ENCODE measurements around the gene NLRP5. TPM values are rescaled to one million over a fixed set of nuclear protein-coding genes. Genes with fewer than 3 reads are reported as not detected.

Gene NLRP5
- total and polyA plus RNA-seq, 2 of the 4 experiments (the other 2 are of a cell fraction): not detected

DNA sequence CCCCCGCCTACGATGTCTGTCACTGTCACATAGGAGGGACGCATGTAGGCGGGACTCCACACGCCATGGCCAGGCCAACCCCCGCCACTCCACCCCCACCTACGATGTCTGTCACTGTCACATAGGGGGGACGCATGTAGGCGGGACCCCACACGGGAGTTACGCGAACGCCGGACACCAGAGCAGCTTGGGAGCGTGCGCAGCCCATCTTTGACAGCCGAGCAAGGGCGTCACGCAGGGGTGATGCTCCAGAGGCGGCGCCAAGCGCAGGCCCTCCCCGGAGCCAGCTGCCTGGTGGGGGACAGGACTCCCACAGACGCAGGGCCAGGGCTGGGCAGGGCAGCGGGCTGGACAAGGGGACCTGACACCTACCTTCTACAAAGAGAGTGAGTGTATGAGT, 114.5 kb downstream of the NLRP5 start:
- H3K4ac ChIP-seq (ENCODE audit: low read depth, low read length): no peak overlapping the region
- no peak overlapping the region for H3K4me2 ChIP-seq (ENCODE audit: low read depth, low read length)
- H3K36me3 ChIP-seq (ENCODE audit: control insufficient read depth, insufficient read depth, low read length): peaks cover 43% of the 10 kb centered on the region
- H4K8ac ChIP-seq (ENCODE audit: low read depth in 2 of 2, low read length in 2 of 2): no peak overlapping the region
- H2BK120ac ChIP-seq (ENCODE audit: low read depth, low read length): no peak overlapping the region
- H3K14ac ChIP-seq (replicated peaks; ENCODE audit: low read depth, low read length): no peak overlapping the region
- H2BK20ac ChIP-seq (ENCODE audit: low read depth, low read length): no peak overlapping the region
- no peaks in the 10 kb centered on the region for H3K9me3 ChIP-seq (ENCODE audit: control insufficient read depth, insufficient read depth, low read length)
- TF ChIP-seq MAFK (IDR thresholded peaks at IDR 0.05; ENCODE audit: low read depth, low read length) (no peak), POLR2A (IDR thresholded peaks at IDR 0.05; ENCODE audit: low read depth, low read length) (no peak), CEBPB (IDR thresholded peaks at IDR 0.05; ENCODE audit: low read depth, low read length) (no peak), RAD21 (IDR thresholded peaks at IDR 0.05; ENCODE audit: low read length) (no peak), RFX5 (IDR thresholded peaks at IDR 0.05; ENCODE audit: low read depth, low read length) (no peak), MXI1 (IDR thresholded peaks at IDR 0.05; ENCODE audit: borderline replicate concordance, low read depth, low read length) (no peak), FOS (IDR thresholded peaks at IDR 0.05; ENCODE audit: low read depth, low read length) (no peak), CTCF (conservative IDR thresholded peaks at IDR 0.05; ENCODE audit: low read depth, low read length) (no peak), NFE2L2 (IDR thresholded peaks at IDR 0.05; ENCODE audit: low read depth, low read length) (no peak), SMC3 (IDR thresholded peaks at IDR 0.05; ENCODE audit: low read depth, low read length) (no peak), CHD1 (IDR thresholded peaks at IDR 0.05; ENCODE audit: low read depth, low read length) (no peak), MAZ (IDR thresholded peaks at IDR 0.05; ENCODE audit: borderline replicate concordance, low read depth, low read length) (no peak), BHLHE40 (IDR thresholded peaks at IDR 0.05; ENCODE audit: low read depth, low read length) (no peak), RCOR1 (IDR thresholded peaks at IDR 0.05; ENCODE audit: insufficient replicate concordance, low read length) (no peak)
- TF ChIP-seq, protein P1, sequence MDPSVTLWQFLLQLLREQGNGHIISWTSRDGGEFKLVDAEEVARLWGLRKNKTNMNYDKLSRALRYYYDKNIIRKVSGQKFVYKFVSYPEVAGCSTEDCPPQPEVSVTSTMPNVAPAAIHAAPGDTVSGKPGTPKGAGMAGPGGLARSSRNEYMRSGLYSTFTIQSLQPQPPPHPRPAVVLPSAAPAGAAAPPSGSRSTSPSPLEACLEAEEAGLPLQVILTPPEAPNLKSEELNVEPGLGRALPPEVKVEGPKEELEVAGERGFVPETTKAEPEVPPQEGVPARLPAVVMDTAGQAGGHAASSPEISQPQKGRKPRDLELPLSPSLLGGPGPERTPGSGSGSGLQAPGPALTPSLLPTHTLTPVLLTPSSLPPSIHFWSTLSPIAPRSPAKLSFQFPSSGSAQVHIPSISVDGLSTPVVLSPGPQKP (IDR thresholded peaks at IDR 0.05; ENCODE audit: borderline replicate concordance, low read depth, low read length): no peak
- TF ChIP-seq, protein P2, sequence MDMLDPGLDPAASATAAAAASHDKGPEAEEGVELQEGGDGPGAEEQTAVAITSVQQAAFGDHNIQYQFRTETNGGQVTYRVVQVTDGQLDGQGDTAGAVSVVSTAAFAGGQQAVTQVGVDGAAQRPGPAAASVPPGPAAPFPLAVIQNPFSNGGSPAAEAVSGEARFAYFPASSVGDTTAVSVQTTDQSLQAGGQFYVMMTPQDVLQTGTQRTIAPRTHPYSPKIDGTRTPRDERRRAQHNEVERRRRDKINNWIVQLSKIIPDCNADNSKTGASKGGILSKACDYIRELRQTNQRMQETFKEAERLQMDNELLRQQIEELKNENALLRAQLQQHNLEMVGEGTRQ (IDR thresholded peaks at IDR 0.05; ENCODE audit: low read depth, low read length): no peak
- H3K9me1 ChIP-seq (ENCODE audit: insufficient read depth, low read length): peaks cover 1% of the 10 kb centered on the region; the same call in 1 of the 2 replicates
- H4K91ac ChIP-seq (ENCODE audit: insufficient read depth, low read depth, low read length): no peak overlapping the region
- no peak for DNase-seq
- H3K9ac ChIP-seq (ENCODE audit: low read depth, low read length): no peak overlapping the region
- 84% methylated on average over 10 of the region's 25 CpGs; no CpG with 5 or more reads in 1 of the 2 experiments for WGBS, 2 experiments (ENCODE audit: extremely low coverage in 2 of 2, insufficient read length in 1 of 2)
- peaks cover 44% of the 10 kb centered on the region for H4K20me1 ChIP-seq (ENCODE audit: insufficient read depth, low read length)
- H4K5ac ChIP-seq (ENCODE audit: low read depth, low read length): no peak overlapping the region
- H2BK5ac ChIP-seq (ENCODE audit: low read depth, low read length, poor library complexity, severe bottlenecking): no peak overlapping the region
- dilution Hi-C loops (cut with HindIII; ENCODE audit: low sequenced_read_pairs, unreplicated experiment): no loop called here
- H3K18ac ChIP-seq (ENCODE audit: low read depth, low read length): no peak overlapping the region
- H3K56ac ChIP-seq (ENCODE audit: extremely low read depth, insufficient read depth, low read length): no peak overlapping the region
- BruUV-seq (replicated peaks): no TSS peak
- H3K27me3 ChIP-seq (ENCODE audit: control insufficient read depth, insufficient read depth, low read length): no peaks in the 10 kb centered on the region
- ATAC-seq (ENCODE audit: low read depth): no peak
- no peak overlapping the region for H3K4me3 ChIP-seq (ENCODE audit: insufficient read depth, low read depth, low read length)
- H3K23ac ChIP-seq (ENCODE audit: low read depth, low read length): no peak overlapping the region
- intact Hi-C loops (cut with micrococcal nuclease): no loop called here
- H3K27ac ChIP-seq (ENCODE audit: insufficient read depth, low read length): no peak overlapping the region
- no peak overlapping the region for H2AK9ac ChIP-seq (replicated peaks; ENCODE audit: low read depth, low read length, poor library complexity)
- peaks cover 0 to 26% of the 10 kb centered on the region in 2 experiments for H3K79me1 ChIP-seq (ENCODE audit: low read depth in 1 of 2, low read length in 2 of 2)
- no peak overlapping the region for H2AFZ ChIP-seq (replicated peaks; ENCODE audit: low read length, poor library complexity)
- H3K4me1 ChIP-seq (ENCODE audit: control insufficient read depth, insufficient read depth, low read length): peaks cover 3% of the 10 kb centered on the region; the same call in 1 of the 2 replicates
- in situ Hi-C loops (cut with MboI; ENCODE audit: low sequenced_read_pairs): no loop called here
- POLR2A ChIA-PET (ENCODE audit: unreplicated experiment): no interaction called here
- H2AK5ac ChIP-seq (ENCODE audit: low read depth, low read length): no peak overlapping the region
- CTCF ChIA-PET: no interaction called here
- H2BK15ac ChIP-seq (ENCODE audit: low read depth, low read length): no peak overlapping the region
